GM12891 (cell line): ENCODE data around the gene PRXL2A.

ENCODE experiments used
- POLR2A ChIP-seq: IDR thresholded peaks from 2 replicates; pipeline ENCODE4 v1.6.1; 2011; ENCODE audit warnings: low read depth, low read length, control low read depth
- POLR2AphosphoS5 ChIP-seq: IDR thresholded peaks from 2 replicates; pipeline ENCODE4 v1.6.1; 2011; ENCODE audit warnings: low read depth, low read length, control low read depth
- TAF1 ChIP-seq: IDR thresholded peaks from 2 replicates; pipeline ENCODE4 v1.6.1; 2011; ENCODE audit warnings: low read depth, low read length, control low read depth

GRCh38 chr10:80406204-80406603 lies 2.1 kb upstream of the PRXL2A start:
- TF ChIP-seq POLR2A, result no peak
- no peak for TF ChIP-seq POLR2AphosphoS5
- no peak for TF ChIP-seq TAF1
